SU-DHL-6 (cell line): Measurements from ENCODE around the gene HOXD3.

Experiments used
- CTCF ChIP-seq: fragments of 200-600 bp; sonication (generic); IDR thresholded peaks from one replicate; pipeline ENCODE4 v1.5.1; 2017; ENCODE audit warnings: antibody characterized with exemption, mild to moderate bottlenecking, low read length, moderate library complexity; ENCODE audit not compliant: insufficient read depth, poor library complexity, severe bottlenecking
- EZH2phosphoT487 ChIP-seq: fragments of 200-600 bp; sonication (generic), shearing (Covaris generic); conservative IDR thresholded peaks from 2 replicates; pipeline ENCODE4 v1.6.1; 2018; ENCODE audit warnings: mild to moderate bottlenecking, antibody characterized with exemption, low read length, moderate library complexity, mixed read lengths

- TF ChIP-seq CTCF, result no peak
- TF ChIP-seq EZH2phosphoT487, result no peak
Measured at GRCh38 chr2:176118601-176119339, 38.3 kb upstream of the HOXD3 start.
